ENCODE measurements around the gene NUP98.
"Not testable (repeated sequence)": the region's sequence is repeated elsewhere in the genome, so short reads cannot be mapped to it uniquely, and the experiment has no call there.

Gene NUP98

GRCh38 chr11:3799143-3799542 lies 1.8 kb upstream of the NUP98 start:
- DNase-seq (ENCODE audit: low spot score), result no peak

- peak; percentile 33 for DNase-seq (ENCODE audit: low spot score)
Observed at GRCh38 chr11:3796801-3797328, 489 bp downstream of the NUP98 start.

GRCh38 chr11:3796346-3796745 lies 1.0 kb downstream of the NUP98 start:
- DNase-seq (ENCODE audit: low spot score), result no peak

- no peak for DNase-seq (ENCODE audit: low spot score)
Observed at GRCh38 chr11:3796002-3796311, 1.4 kb downstream of the NUP98 start.

- DNase-seq (ENCODE audit: low spot score), result no peak
Observed at GRCh38 chr11:3795131-3796001, 2.0 kb downstream of the NUP98 start.

GRCh38 chr11:3794387-3794786 lies 3.0 kb downstream of the NUP98 start:
- DNase-seq (ENCODE audit: low spot score), result not testable (repeated sequence)

- no peak for DNase-seq (ENCODE audit: low spot score)
Observed at GRCh38 chr11:3786781-3787428, 10.4 kb downstream of the NUP98 start.

GRCh38 chr11:3783611-3784010 lies 13.7 kb downstream of the NUP98 start:
- DNase-seq (ENCODE audit: low spot score), result no peak

GRCh38 chr11:3782963-3783362 lies 14.4 kb downstream of the NUP98 start:
- DNase-seq (ENCODE audit: low spot score), result no peak

GRCh38 chr11:3781423-3781822 lies 15.9 kb downstream of the NUP98 start:
- DNase-seq (ENCODE audit: low spot score), result no peak

GRCh38 chr11:3775736-3776406 lies 21.5 kb downstream of the NUP98 start:
- no peak for DNase-seq (ENCODE audit: low spot score)

GRCh38 chr11:3773180-3773579 lies 24.2 kb downstream of the NUP98 start:
- no peak for DNase-seq (ENCODE audit: low spot score)

GRCh38 chr11:3767536-3767935 lies 29.8 kb downstream of the NUP98 start:
- no peak for DNase-seq (ENCODE audit: low spot score)

- not testable (repeated sequence) for DNase-seq (ENCODE audit: low spot score)
Observed at GRCh38 chr11:3766836-3767235, 30.5 kb downstream of the NUP98 start.

GRCh38 chr11:3764266-3764665 lies 33.1 kb downstream of the NUP98 start:
- DNase-seq (ENCODE audit: low spot score), result no peak

GRCh38 chr11:3755151-3755550 lies 42.2 kb downstream of the NUP98 start:
- DNase-seq (ENCODE audit: low spot score), result no peak

GRCh38 chr11:3753110-3753509 lies 44.2 kb downstream of the NUP98 start:
- DNase-seq (ENCODE audit: low spot score), result no peak

GRCh38 chr11:3747704-3748103 lies 49.6 kb downstream of the NUP98 start:
- no peak for DNase-seq (ENCODE audit: low spot score)

GRCh38 chr11:3745161-3745560 lies 52.2 kb downstream of the NUP98 start:
- no peak for DNase-seq (ENCODE audit: low spot score)

- DNase-seq (ENCODE audit: low spot score), result no peak
Observed at GRCh38 chr11:3738723-3739122, 58.6 kb downstream of the NUP98 start.

- no peak for DNase-seq (ENCODE audit: low spot score)
Observed at GRCh38 chr11:3738241-3738640, 59.1 kb downstream of the NUP98 start.

- DNase-seq (ENCODE audit: low spot score), result no peak
Observed at GRCh38 chr11:3737386-3737933, 59.9 kb downstream of the NUP98 start.

- no peak for DNase-seq (ENCODE audit: low spot score)
Observed at GRCh38 chr11:3736816-3737215, 60.5 kb downstream of the NUP98 start.

All from HuH-7.5 (cell line).